ENCODE results near the gene UBE2O. TPM values are rescaled to one million over a fixed set of nuclear protein-coding genes. Genes with fewer than 3 reads are reported as not detected.

Gene UBE2O
- total RNA-seq, 1 experiment from 2014 or later = 19.5 TPM

DNA sequence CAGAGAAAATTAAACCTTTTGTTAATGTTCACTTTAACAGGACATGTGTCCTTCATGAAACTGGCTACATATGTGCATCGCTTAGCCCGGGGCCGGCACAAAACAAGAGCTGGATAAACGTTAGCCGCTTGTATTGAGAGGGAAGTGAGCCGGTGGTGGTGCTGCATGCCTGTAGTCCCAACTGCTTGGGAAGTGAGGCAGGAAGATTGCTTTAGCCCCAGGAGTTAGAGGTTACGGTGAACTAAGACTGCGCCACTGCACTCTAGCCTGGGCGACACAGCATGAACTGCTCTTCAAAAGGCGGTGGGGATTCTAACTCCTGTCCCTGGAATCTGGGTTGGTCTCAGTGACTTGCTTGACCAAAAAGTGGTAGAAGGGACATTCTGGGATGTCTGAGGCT lies 83.6 kb downstream of the UBE2O start:
- no peak overlapping the region for H3K27ac Mint-ChIP-seq (ENCODE audit: low read depth, unreplicated experiment)
- TF ChIP-seq, protein P1, sequence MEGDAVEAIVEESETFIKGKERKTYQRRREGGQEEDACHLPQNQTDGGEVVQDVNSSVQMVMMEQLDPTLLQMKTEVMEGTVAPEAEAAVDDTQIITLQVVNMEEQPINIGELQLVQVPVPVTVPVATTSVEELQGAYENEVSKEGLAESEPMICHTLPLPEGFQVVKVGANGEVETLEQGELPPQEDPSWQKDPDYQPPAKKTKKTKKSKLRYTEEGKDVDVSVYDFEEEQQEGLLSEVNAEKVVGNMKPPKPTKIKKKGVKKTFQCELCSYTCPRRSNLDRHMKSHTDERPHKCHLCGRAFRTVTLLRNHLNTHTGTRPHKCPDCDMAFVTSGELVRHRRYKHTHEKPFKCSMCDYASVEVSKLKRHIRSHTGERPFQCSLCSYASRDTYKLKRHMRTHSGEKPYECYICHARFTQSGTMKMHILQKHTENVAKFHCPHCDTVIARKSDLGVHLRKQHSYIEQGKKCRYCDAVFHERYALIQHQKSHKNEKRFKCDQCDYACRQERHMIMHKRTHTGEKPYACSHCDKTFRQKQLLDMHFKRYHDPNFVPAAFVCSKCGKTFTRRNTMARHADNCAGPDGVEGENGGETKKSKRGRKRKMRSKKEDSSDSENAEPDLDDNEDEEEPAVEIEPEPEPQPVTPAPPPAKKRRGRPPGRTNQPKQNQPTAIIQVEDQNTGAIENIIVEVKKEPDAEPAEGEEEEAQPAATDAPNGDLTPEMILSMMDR (IDR thresholded peaks at IDR 0.05; ENCODE audit: unreplicated experiment) = no peak
- H3K4me1 Mint-ChIP-seq (ENCODE audit: insufficient read depth, unreplicated experiment) = peaks cover 15% of the 10 kb centered on the region
- no TSS peak for BruUV-seq (replicated peaks)
- no peaks in the 10 kb centered on the region for H3K36me3 Mint-ChIP-seq (ENCODE audit: insufficient read depth, unreplicated experiment)
- no peak overlapping the region for H3K4me3 Mint-ChIP-seq (ENCODE audit: unreplicated experiment)
- ChIA-PET POLR2A (interaction anchor here (1.8 kb wide), 1 partner anchor 15 kb away, joined by 4 read pairs; the partner anchor contains the start of gene SPHK1), CTCF (interaction anchor here (0.8 to 1.5 kb wide), 4 partner anchors 12 to 138 kb away, joined by 4 to 10 read pairs (median 8); no protein-coding TSS in a partner anchor)
- no peak for DNase-seq (ENCODE audit: unreplicated experiment)
- no peaks in the 10 kb centered on the region for H3K9me3 Mint-ChIP-seq (ENCODE audit: unreplicated experiment)
- H3K27me3 Mint-ChIP-seq (ENCODE audit: insufficient read depth, unreplicated experiment) = no peaks in the 10 kb centered on the region
- intact Hi-C loops (cut with micrococcal nuclease) = no loop called here

DNA sequence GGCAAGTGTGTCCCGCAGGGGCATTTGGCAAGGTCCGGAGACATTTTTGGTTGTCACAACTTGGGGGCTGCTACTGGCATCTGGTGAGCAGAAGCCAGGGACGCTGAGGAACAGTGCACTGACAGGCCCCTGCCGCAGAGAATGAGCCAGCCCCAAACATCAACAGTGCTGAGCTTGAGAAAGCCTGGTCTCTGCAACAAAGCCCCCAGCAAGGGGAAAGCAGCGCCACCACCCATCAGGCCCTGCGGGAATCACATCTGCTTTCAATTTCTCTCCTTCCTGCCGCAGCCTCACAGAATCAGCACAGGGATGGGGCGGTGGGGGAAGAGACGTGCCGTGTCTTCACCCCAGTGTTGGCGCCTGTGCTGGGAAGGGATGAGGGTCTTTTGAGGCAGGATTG lies 84.4 kb downstream of the UBE2O start:
- TF ChIP-seq, protein P1 (IDR thresholded peaks at IDR 0.05; ENCODE audit: unreplicated experiment) = no peak
- H3K9me3 Mint-ChIP-seq (ENCODE audit: unreplicated experiment) = no peaks in the 10 kb centered on the region
- no peaks in the 10 kb centered on the region for H3K36me3 Mint-ChIP-seq (ENCODE audit: insufficient read depth, unreplicated experiment)
- no peaks in the 10 kb centered on the region for H3K27me3 Mint-ChIP-seq (ENCODE audit: insufficient read depth, unreplicated experiment)
- no peak for DNase-seq (ENCODE audit: unreplicated experiment)
- H3K4me3 Mint-ChIP-seq (ENCODE audit: unreplicated experiment) = no peak overlapping the region
- BruUV-seq (replicated peaks) = no TSS peak
- CTCF ChIA-PET = no interaction called here
- peaks cover 15% of the 10 kb centered on the region for H3K4me1 Mint-ChIP-seq (ENCODE audit: insufficient read depth, unreplicated experiment)
- intact Hi-C loops (cut with micrococcal nuclease) = no loop called here
- no peak overlapping the region for H3K27ac Mint-ChIP-seq (ENCODE audit: low read depth, unreplicated experiment)
- POLR2A ChIA-PET = no interaction called here

DNA sequence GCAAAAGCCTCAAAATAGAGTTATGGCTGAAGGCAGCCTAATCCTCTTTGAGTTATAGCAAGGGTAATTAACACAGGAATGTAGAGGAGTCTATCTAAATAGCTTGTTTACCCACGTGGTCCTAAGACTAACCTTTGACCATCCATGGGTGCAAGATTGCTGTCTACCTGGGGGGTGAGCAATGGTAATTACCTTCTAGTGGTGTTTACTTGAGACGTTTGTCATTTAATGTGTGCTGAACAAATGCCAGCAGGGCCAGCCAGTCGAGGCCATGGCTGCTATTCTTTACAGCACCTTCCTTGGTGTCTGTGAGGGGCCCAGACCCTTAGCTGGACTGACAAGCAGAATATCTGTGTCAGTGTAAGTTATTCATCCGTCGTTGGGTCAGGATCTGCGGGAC lies 85.3 kb downstream of the UBE2O start:
- ChIA-PET POLR2A (no interaction called here), CTCF (no interaction called here)
- Mint-ChIP-seq H3K36me3 (ENCODE audit: insufficient read depth, unreplicated experiment) (no peaks in the 10 kb centered on the region), H3K4me3 (ENCODE audit: unreplicated experiment) (no peak overlapping the region), H3K27ac (ENCODE audit: low read depth, unreplicated experiment) (no peak overlapping the region), H3K4me1 (ENCODE audit: insufficient read depth, unreplicated experiment) (peaks cover 15% of the 10 kb centered on the region), H3K27me3 (ENCODE audit: insufficient read depth, unreplicated experiment) (no peaks in the 10 kb centered on the region), H3K9me3 (ENCODE audit: unreplicated experiment) (no peaks in the 10 kb centered on the region)
- DNase-seq (ENCODE audit: unreplicated experiment) = no peak
- no TSS peak for BruUV-seq (replicated peaks)
- intact Hi-C loops (cut with micrococcal nuclease) = no loop called here
- TF ChIP-seq, protein P1 (IDR thresholded peaks at IDR 0.05; ENCODE audit: unreplicated experiment) = no peak

DNA sequence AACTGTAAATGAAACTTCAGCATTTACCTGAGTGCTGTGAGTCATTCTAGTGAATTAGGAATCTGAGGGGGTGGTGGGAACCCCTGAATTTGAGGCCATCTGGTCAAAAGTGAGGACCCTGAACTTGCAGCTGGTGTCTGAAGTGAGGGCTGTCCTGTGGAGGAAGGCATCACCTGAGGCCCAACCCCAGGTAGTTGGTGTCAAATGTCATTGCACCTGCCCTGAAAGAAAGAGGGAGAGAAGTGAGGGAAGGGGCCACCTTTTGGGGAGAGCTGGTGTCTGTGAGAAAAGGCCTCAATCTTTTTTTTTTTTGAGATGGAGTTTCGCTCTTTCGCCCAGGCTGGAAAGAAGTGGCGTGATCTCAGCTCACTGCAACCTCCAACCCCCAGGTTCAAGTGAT lies 86.7 kb downstream of the UBE2O start:
- Mint-ChIP-seq H3K27ac (ENCODE audit: low read depth, unreplicated experiment) (no peak overlapping the region), H3K4me1 (ENCODE audit: insufficient read depth, unreplicated experiment) (peaks cover 11% of the 10 kb centered on the region), H3K36me3 (ENCODE audit: insufficient read depth, unreplicated experiment) (no peaks in the 10 kb centered on the region), H3K9me3 (ENCODE audit: unreplicated experiment) (no peaks in the 10 kb centered on the region), H3K27me3 (ENCODE audit: insufficient read depth, unreplicated experiment) (no peaks in the 10 kb centered on the region), H3K4me3 (ENCODE audit: unreplicated experiment) (no peak overlapping the region)
- POLR2A ChIA-PET = interaction anchor here (1.0 kb wide), 1 partner anchor 32 kb away, joined by 3 read pairs; no protein-coding TSS in a partner anchor
- TF ChIP-seq, protein P1 (IDR thresholded peaks at IDR 0.05; ENCODE audit: unreplicated experiment) = no peak
- intact Hi-C loops (cut with micrococcal nuclease) = no loop called here
- no peak for DNase-seq (ENCODE audit: unreplicated experiment)
- BruUV-seq (replicated peaks) = no TSS peak
- CTCF ChIA-PET = interaction anchor here (0.6 to 1.2 kb wide), 5 partner anchors 30 to 355 kb away, joined by 3 to 8 read pairs (median 3); no protein-coding TSS in a partner anchor

All from MCF 10A (cell line).